Activated CD8-positive, alpha-beta memory T cell treated with anti-CD3 and anti-CD28 coated beads for 24 hours (primary cell): ENCODE data around the gene WNT7B.
"Not testable (repeated sequence)": the region's sequence is repeated elsewhere in the genome, so short reads cannot be mapped to it uniquely, and the experiment has no call there.

Source experiments
- DNase-seq: peaks from one replicate; pipeline ENCODE4 v3.0.0-alpha.2; 2020

Gene WNT7B

DNA sequence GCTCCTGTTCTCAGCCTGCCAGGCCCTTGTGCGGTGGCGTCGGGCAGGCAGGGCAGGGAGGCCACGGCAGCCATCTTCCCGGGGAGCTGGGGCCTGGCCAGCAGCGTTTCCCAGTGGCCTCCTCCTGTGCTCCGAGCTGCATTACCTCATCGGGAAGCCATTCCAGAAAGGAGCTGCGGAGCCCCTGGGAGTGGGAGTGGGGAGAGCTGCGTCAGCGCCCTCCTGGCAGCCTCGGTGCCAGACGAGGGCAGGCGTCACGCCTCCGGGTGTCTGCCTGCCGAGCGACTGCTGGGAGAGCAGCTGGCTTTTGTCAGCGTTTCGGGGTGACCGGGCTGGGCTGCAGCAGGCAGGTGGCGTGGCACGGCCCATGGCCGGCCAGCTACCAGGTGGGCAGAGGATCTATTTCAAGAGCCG, 30.9 kb upstream of the WNT7B start:
- no peak for DNase-seq

DNA sequence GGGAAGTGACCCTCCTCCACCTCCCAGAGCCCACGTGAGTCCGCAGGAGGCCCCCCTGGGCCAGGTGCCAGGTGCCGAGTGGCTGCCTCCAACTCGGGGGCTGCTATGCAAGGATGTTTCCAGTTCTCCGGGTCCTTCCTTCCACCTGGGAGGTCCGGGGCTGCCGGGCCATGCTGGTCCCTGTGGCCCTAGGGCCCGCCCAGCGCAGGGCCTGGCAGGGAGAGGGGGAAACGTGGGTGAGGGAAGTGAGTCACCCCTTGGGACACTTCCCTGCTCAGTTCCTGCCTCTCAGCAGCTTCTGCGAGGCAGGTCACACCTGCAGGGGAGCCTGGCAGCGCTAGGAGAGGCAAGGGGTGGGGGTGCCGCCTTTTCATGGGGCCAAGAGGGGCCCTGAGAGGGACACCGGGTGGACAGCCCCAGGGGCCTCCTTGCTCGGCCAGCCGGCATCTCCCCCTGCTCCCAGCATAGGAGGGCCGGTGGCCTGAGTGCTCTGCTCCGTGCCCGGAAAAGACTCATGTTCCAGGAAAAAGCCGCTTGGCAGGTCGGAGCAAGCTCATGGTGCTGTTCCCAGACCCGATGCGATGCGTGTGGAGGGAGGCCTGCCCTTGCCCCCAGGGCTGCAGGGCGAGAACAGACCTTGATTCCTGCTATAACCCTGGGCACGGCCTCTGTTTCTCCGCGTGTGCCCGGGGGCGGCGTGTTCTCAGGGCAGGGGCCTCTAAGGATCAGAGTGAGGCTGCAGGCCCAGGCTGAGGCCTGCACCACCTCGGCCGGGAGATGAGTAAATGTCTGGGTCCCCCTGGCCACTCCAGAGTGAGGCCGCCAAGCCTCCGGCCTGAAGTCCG, 30.3 kb upstream of the WNT7B start:
- no peak for DNase-seq

DNA sequence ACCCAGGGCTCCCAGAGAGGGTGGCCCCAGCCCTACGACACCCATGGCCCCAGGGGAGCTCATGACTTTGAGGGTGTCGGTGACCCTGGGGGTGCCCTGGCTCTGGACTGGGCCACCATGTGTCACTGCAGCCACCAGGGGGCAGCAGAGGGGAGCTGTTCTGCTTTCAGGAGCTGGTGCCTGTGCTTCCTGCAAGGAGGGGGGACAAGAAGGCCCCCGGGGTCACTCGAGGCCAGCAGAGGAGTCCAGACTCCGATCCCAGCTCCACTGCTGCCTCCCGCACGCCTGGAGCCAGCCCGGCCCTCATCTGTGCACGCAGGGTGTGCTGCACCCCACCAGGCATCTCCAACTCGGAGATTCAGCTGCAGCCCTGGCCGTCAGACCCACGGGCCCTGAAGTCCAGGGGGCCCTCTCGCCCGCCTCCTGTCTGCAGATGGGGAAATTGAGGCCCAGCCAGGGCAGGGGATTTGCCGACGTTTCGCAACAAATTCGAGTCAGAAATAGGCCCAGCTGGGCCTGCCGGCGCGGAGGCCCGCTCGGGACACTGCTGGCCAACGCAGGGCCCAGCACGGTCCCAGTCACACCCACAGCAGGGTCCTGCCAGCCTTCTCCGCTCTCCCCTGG, 29.5 kb upstream of the WNT7B start:
- peak; percentile 95 for DNase-seq

DNA sequence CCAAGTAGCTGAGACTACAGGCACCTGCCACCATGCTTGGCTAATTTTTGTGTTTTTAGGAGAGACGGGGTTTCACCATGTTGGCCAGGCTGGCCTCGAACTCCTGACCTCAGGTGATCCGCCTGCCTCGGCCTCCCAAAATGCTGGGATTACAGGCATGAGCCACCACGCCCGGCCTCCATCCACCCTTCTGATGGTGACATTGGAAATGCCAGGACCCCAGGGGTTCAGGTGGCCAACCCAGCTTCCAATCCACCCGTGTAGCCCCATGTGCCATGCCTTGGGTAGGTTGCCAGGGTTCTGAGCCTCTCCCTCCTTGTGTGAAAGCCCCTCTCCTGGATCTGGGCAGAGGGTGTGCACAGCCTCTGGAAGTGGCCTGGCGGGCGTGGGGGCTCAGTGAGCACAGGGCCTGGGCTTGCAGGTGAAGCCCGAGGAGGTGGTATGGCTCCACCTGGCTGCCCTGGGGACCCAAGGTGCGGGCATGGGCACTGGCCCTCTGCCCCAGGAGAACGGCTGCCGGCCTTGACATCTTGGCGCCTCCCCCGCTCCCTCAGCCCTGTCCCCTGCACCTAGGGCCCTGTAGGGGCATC, 28.2 kb upstream of the WNT7B start:
- not testable (repeated sequence) for DNase-seq

DNA sequence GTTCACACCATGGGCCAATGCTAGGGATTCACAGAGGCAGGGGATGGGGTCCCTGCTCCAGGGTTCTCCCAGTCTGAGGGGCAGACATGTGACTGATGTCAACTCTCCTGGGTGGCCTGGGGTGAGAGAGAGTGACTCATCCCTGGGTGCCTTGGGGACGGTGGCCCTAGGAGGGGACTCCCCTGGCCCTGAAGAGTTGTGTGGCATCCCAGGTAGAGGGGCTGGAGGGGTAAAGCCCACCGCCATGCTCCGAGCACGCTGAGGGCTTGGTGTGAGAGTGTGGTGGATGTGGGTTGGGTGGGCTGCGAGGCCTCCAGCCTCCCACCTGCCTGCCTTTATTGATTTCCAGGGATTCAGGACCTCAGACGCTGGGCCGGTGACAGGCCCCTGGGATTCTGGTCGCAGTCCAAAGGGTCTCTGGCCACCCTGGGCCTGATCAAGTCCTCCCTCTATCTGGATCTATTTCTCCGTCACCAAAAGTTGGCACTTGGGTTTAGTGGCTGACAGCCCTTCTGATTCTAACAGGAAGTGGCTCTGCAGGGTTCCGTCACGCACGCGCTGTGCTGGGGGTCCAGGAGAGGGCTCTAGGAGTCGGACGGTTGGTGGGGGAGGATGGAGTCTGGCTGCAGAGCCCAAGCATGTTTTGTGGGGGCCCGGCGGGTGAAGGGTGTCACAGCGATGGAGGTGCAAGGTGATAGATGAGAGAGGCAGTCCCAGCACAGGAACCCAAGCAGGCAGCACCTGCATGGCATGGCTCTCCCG, 27.3 kb upstream of the WNT7B start:
- DNase-seq = peak; percentile 67

DNA sequence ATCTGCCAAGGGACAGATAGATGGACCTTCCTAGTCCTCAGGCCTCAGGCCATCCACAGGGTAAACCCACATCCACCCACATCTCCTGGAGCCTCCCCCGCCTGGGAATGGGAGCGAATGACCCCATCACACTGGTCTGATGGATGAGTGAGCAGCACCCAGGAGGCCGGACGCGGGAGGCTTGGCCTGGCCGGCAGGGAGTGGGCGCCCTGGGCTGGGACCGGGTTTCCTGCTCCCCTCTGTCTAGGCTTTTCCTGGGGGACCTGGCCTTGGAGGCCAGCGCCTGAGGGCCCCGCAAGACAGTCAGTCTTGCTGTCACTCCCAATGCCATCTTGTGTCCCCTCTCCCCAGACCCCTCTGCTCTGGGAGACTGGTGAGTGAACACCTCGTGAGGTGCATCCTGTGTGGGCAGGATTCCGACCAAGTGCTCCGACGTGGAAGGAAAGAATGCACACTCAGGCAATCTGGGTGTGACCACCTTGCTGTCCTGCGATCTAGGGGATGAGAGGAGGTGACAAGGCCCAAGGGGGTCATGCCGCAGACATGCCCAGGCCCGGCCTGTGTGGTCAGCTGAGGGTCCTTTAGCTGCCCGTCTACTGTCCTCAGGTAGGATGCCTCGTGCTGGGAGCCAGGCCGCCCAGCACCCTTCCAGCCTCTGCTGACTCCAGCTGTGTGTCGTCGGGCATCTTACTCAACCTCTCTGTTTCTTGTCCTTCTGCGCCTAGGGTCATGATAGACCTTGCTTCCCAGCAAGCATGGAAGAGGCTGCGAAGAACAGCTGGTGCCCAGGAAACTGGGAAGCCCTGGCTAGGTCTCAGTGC, 26.5 kb upstream of the WNT7B start:
- DNase-seq = no peak

DNA sequence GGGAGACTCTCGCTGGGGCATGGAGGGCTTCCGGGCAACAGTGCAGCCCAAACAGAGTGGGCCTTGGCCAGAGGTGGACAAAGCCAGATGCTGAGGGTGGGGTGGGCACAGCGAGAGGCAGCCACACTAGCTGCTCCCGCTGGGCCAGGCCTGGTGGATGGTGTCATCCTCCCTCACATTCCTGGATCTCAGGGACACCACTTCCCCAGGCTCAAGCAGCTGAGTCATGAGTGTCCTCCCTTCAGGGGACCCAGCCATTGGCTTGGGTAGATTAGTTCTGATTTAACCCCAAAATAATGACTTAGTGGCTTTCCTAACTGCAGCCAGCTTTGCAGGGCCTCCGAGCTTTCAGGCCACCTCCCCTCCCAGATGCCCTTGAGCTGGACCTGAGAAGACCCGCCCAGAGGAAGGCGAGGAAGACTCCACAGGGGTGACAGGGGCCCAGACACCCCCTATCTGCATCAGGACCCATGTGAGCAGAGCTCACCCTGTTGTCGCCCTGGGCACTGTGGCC, 25.9 kb upstream of the WNT7B start:
- DNase-seq = no peak

DNA sequence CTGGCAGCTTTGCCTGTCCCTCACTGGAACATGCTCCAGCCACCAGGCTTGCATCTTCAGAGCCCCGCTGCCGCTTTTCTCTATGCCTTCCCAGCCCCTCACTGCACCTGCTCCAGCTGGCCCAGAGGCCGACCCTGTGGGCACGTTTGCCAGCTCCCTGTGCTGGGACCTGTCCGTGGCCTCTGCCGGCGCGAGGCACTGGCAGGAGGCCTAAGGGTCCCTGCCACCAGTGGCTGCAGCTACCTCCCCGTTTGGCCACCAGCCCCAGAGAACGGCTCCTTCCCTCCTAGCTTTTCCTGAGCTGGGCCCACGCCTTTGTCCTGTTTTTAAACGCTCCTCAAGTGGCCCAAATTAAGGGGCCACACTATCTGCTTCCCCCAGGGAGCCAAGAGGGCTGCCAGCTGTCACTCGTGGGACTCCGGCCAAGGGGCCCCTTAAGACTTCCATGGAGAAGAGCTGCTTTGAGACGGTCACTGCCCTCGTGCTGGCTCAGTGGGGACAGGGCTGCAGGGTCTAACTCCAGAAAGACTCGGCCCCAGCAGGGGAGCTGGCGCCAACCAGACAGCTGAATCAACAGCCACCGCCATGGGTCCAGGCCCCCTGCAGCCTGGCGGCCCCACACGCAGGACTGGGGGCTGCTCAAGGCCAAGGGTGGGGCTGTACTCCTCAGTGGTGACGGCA, 24.6 kb upstream of the WNT7B start:
- no peak for DNase-seq

DNA sequence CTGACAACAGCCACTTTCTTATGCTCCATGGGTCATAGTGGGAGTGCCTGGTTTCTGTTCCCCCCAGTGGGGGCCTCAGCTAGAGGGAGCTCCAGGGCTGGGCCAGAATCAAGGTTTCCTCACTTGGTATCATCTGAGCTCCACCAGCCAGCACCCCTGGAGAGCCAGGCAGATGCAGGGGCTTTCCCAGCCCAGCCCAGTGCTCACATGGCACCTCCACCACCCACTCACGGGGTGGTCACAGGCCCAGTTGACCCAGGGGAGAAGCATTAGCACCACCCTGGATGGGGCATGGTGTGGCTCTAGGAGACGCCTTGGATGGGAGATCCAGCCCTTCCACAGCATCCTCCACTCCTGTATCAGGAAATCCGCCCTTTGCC, 24.1 kb upstream of the WNT7B start:
- DNase-seq = no peak

DNA sequence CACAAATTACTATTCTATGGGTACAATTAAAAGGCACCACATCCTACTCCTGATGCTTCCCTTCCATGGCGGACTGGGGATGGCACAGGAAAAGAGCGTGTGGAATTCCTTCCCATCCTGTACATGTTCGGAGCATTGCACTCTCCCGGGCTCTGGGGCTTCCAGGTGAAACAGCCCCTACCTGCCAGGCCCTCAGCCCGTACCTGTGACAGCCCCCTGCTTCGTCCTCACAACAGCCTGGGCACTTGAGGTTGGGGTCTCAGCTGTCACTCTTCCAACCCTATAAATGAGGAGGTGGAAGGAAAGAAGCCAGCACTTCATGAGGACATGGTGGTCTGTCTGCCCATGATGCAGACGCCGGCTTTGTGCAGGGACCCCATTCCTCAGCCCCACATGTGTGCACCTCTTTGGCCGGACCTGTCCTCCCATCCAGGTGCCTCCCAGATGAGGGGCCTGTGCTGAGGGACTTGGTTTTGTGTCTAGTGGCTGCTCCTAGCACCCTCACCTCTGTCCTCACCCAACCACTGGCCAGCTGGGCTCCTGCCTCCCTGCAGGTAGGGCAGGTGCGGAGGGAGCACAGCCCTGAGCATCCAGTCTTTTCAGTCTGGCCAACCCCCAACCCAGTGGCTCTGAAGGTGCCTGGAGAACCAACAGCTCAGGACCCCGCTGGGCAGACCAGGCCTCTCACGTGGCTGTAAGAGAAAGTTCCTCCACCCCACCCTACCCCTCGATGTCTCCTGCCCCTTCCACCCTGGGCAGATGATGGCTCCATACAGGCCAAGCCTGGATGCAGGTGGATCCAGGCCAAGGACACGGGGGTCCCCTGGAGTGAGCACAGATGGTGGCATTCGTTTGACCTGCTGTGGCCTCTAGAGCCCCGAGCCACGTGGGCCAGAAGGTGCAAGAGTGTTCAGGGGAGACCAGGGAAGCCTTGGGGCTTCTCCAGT, 23.4 kb upstream of the WNT7B start:
- no peak for DNase-seq

DNA sequence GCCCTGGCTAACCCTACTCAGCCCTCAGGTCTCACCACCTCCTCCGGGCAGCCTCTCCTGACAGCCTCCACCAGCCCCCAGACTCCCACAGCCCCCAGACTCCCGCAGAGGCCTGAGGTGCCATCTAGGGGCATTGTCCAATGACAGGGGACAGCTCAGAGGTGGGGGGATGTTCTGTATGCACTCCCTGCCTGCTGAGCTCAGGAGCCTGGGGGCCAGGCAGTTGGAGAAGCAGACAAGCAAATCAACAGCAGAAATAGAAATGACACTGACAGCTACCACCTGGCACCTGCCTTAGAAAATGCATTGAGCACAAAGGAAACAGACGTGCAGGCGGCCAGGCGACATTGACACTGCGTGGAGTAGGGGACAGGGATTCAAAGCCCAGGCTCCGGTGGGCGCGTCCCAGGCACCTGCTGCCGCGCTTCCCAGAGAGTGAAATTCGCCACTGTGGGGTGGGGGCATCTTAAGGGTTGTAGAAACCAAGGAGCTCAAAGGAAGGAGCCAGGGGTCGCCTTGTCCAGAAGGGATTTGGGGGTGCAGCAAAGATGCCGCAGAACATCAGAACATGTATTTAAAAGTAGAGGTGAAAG, 22.5 kb upstream of the WNT7B start:
- DNase-seq = no peak

DNA sequence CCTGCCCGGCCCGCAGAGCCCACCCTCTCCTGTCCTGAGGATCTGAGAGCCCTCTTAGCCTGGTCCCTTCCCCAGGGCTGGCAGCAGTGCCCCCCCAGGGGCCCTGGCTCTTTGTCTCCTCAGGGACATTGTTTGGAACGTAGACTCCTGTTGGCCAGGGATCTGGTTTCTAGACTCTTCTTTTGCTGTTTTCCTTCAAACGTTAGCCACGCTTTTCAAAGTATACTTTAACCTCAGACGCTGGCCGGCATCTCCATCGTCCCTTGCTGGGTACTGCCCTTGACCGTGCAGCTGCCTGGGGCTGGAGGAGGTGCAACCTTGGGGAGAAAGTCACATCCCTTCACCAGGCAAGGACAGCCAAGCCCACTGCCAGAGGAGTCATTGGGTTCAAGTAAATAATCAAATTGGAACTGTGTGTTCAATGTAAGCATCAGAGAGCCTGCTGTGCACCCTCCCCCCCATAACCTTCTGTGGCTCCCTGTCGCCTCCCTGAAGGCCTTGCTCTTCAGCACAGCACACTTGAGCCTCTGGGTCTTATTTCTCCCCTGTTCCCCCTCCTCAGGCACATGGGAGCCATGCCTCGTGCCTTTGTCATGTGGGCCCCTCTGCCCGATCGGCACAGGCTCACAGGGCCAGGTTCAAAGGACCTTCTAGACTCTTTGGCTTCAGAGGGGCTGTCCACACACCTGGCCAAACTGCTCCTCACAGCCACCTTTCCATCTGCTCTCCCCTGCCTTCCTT, 21.8 kb upstream of the WNT7B start:
- DNase-seq = no peak

DNA sequence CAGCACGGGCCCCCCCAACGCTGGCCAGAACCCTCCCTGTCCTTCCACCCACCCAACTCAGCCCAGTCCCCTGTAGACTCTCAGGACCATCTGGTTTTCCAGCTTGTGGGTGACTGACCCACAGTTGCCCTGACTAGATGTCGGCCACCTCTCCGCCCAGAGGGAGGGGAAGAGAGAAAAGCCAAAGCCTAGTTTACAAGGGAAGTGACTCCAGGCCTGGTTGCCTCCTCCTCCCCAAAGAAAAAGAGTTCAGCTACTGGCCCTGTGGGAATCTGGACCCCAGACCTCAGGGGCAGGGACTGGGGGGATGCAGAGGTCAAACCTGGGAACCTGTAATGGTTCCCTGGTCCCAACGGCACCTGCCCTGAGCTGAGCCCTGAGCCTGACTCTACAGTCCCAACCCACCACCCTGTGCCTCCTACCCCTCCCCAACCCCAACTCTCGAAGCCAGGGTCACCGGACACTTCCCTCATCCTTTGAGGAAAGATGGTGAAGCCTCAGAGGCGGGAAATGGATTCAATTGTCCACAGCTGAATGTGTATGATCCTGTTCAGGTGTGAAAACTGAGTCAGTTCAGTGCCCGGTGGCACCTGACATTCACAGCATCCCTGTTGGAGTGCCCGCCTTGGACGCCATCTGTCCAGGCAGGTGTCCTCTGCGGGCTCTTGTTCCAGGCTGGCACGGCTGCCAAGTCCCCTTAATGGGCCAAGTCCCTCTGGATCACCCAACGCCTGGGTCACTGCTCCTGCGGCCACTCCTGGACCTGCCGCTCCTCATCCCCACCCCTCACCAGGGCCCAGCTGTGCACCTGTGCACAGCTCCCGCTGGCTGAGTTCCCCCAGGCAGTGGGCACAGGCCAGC, 21.0 kb upstream of the WNT7B start:
- no peak for DNase-seq

DNA sequence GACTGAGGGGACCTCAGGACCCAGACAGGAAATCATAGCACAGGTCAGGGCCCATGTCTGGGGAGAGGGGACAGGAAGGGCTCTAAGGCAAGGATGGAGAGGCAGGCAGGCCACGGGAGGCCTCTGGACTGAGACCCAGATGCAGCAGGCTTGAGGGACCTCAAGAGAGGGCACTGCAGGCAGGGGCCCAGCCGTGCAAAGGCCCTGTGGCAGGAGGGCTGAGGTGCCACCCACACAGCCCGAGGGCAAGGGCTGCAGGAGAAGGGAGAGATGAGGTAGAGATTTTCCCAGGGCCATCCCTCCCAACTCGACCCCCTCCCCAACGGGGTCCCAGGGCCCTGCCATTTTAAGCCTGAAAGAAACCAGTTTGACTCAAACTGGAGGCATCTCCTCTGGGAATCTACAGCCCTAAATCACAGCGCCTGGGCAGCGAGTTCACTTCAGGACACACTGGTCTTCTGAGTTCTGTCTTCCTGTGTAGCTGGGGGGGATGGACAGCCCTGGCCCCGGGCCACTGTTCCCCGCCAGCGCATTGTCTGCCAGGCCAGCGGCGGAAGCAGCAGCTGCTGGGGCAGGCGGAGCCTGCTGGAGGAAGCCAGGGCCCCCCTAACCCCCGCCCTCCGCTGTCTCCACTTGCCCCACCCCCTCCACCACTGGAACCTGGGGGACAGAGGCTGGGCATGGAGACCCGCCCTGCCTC, 20.3 kb upstream of the WNT7B start:
- DNase-seq = no peak

DNA sequence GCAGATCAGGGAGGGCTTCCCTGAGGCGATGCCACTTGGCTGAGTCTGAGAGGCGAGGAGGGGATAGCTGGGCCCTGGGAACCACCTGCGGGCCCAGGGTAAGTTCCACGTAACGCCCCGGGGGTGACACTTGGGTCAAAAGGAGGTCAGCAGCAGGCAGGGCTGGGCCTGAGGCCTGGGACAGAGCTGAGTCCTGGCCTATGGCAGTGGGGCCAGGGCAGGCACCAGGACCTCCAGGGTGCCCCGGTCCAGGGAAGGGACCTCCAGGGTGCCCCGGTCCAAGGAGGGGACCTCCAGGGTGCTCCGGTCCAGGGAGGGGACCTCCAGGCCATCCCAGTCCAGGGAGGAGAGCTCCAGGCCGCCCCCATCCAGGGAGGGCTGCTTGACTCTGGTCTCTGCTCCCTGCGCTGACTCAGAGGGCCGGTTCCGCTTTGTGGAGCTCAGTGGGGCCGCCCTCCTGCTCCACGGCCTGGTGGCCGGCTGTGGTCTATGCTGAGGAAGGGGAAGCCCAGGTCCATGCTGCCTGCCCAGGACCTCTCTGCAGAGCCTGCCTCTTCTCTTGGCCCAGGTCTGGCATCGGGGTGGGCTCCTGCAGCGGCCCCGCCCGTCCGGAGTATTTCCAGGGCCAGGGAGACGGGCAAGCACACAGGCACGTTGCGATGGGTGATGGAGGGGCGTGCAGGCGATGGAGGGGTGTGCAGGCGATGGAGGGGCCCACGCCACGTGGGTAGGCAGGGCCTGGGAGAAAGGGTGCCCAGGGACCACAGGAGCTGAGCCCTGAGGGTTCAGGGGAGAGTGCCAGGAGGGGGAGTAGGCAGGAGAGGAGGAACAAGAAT, 19.5 kb upstream of the WNT7B start:
- DNase-seq = no peak

DNA sequence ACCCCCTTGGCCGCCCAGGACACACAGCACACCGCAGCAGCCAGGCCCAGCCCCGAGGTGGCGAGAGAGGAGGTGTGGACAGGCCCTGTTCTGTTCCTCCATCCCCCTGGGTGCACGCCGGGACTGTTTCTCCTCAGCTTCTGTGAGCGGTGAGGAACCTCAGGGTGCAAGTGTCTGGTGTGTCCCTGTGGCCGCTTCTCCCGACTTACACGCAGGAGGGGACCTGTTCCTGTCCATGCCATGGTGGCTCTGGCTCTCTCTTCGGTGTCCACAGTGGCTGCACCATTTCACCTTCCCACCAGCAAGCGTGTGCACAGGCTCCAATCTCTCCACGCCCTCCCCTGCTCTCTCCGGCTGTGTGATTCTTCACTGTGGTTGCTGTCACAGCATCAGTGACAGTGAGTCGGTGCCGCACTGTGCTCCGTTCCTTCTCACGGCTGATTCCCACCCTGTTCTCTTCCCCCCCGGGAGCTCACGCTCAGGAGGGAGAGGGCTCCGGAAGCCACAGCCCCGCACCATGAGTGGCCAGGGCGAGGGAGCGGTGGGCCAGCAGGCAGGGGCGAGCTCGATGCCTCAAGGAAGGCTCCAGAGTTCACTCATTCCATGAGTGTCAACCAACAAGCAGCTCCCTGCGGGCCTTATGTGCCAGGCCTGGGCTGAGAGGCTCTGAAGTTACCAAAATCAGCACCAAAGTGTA, 18.6 kb upstream of the WNT7B start:
- no peak for DNase-seq
